Measurements from ENCODE around the gene TTLL5. TPM values are rescaled to one million over a fixed set of nuclear protein-coding genes. Genes with fewer than 3 reads are reported as not detected.
A peak's percentile ranks its signal among the peaks of the same experiment; 100 is the strongest.
"Not testable (repeated sequence)": the region's sequence is repeated elsewhere in the genome, so short reads cannot be mapped to it uniquely, and the experiment has no call there.

The TTLL5 gene
- total RNA-seq, 1 donor from 2014 or later: 17.8 TPM

GRCh38 chr14:75675265-75675960 is 14.4 kb downstream of the TTLL5 start:
- no peak for ATAC-seq

GRCh38 chr14:75685910-75686309 is 24.9 kb downstream of the TTLL5 start:
- DNase-seq (ENCODE audit: missing footprints) (no peak), ATAC-seq (no peak)
- intact Hi-C loops (cut with DNase I): no loop called here

More at GRCh38 chr14:75675265-75675960, 14.4 kb downstream of the TTLL5 start:
- DNase-seq (ENCODE audit: missing footprints): no peak
- intact Hi-C loops (cut with DNase I): no loop called here

GRCh38 chr14:75689012-75689411 is 28.0 kb downstream of the TTLL5 start:
- ATAC-seq: peak; percentile 73
- DNase-seq (ENCODE audit: missing footprints): no peak

GRCh38 chr14:75690010-75690409 is 29.0 kb downstream of the TTLL5 start:
- no peak for DNase-seq (ENCODE audit: missing footprints)
- no peak for ATAC-seq
- intact Hi-C loops (cut with DNase I): no loop called here

More at GRCh38 chr14:75689012-75689411, 28.0 kb downstream of the TTLL5 start:
- intact Hi-C loops (cut with DNase I): no loop called here

GRCh38 chr14:75695025-75695424 is 34.0 kb downstream of the TTLL5 start:
- DNase-seq (ENCODE audit: missing footprints); ATAC-seq; intact Hi-C loops (cut with DNase I): not testable (repeated sequence)

GRCh38 chr14:75697386-75697785 is 36.3 kb downstream of the TTLL5 start:
- intact Hi-C loops (cut with DNase I): no loop called here
- ATAC-seq (no peak), DNase-seq (ENCODE audit: missing footprints) (no peak)

- intact Hi-C loops (cut with DNase I): no loop called here
- DNase-seq (ENCODE audit: missing footprints) (no peak), ATAC-seq (no peak)
These were observed 36.9 kb downstream of the TTLL5 start for GRCh38 chr14:75697918-75698317.

- intact Hi-C loops (cut with DNase I): no loop called here
- ATAC-seq: no peak
- no peak for DNase-seq (ENCODE audit: missing footprints)
These were observed 38.3 kb downstream of the TTLL5 start for GRCh38 chr14:75699331-75699730.

GRCh38 chr14:75700295-75700694 is 39.2 kb downstream of the TTLL5 start:
- ATAC-seq: no peak
- intact Hi-C loops (cut with DNase I): no loop called here
- DNase-seq (ENCODE audit: missing footprints): no peak

GRCh38 chr14:75702122-75702521 is 41.1 kb downstream of the TTLL5 start:
- peak; percentile 76 for ATAC-seq
- no peak for DNase-seq (ENCODE audit: missing footprints)
- intact Hi-C loops (cut with DNase I): no loop called here

- peak; percentile 59 for ATAC-seq
- intact Hi-C loops (cut with DNase I): no loop called here
- no peak for DNase-seq (ENCODE audit: missing footprints)
These were observed 41.7 kb downstream of the TTLL5 start for GRCh38 chr14:75702616-75703261.

- DNase-seq (ENCODE audit: missing footprints): no peak
- intact Hi-C loops (cut with DNase I): no loop called here
- no peak for ATAC-seq
These were observed 42.4 kb downstream of the TTLL5 start for GRCh38 chr14:75703467-75703866.

GRCh38 chr14:75705014-75705413 is 44.0 kb downstream of the TTLL5 start:
- DNase-seq (ENCODE audit: missing footprints) (no peak), ATAC-seq (no peak)
- intact Hi-C loops (cut with DNase I): no loop called here

- intact Hi-C loops (cut with DNase I): loop anchor here (1.0 kb wide), 1 partner anchor 197 kb away; no protein-coding TSS in a partner anchor
- DNase-seq (ENCODE audit: missing footprints): peak; percentile 69
- peak; percentile 73 for ATAC-seq
These were observed 48.3 kb downstream of the TTLL5 start for GRCh38 chr14:75709207-75709812.

GRCh38 chr14:75711105-75711795 is 50.2 kb downstream of the TTLL5 start:
- DNase-seq (ENCODE audit: missing footprints) (no peak), ATAC-seq (peak; percentile 62)
- intact Hi-C loops (cut with DNase I): loop anchor here (1.0 to 5.0 kb wide), 3 partner anchors 81 to 676 kb away; partner anchors contain the start of gene IFT43

- ATAC-seq (peak; percentile 86), DNase-seq (ENCODE audit: missing footprints) (no peak)
- intact Hi-C loops (cut with DNase I): loop anchor here (1.0 to 5.0 kb wide), 3 partner anchors 80 to 675 kb away; partner anchors contain the start of gene IFT43
These were observed 50.8 kb downstream of the TTLL5 start for GRCh38 chr14:75711796-75712211.

GRCh38 chr14:75714991-75715390 is 53.9 kb downstream of the TTLL5 start:
- no peak for ATAC-seq
- intact Hi-C loops (cut with DNase I): loop anchor here (5.0 kb wide), 2 partner anchors 77 to 672 kb away; no protein-coding TSS in a partner anchor

GRCh38 chr14:75715926-75716780 is 55.1 kb downstream of the TTLL5 start:
- ATAC-seq: no peak
- intact Hi-C loops (cut with DNase I): no loop called here
- DNase-seq (ENCODE audit: missing footprints): no peak

More at GRCh38 chr14:75714991-75715390, 53.9 kb downstream of the TTLL5 start:
- no peak for DNase-seq (ENCODE audit: missing footprints)
